SK-N-MC (cell line): ENCODE data around the gene ZNF536.

Experiments used
- DNase-seq: peaks from one replicate; pipeline ENCODE4 v3.0.0-alpha.2; 2011; ENCODE audit warnings: low read depth, low spot score
- H3K27ac ChIP-seq: fragments of 200-600 bp; sonication (generic); 2 replicates; pipeline ENCODE4 v1.5.1; 2016; ENCODE audit warnings: mixed run types
- H3K36me3 ChIP-seq: fragments of 200-600 bp; sonication (generic); 2 replicates; pipeline ENCODE4 v1.6.1; 2017; ENCODE audit warnings: antibody characterized with exemption, low read length, mixed read lengths; ENCODE audit not compliant: insufficient read depth
- H3K4me3 ChIP-seq: fragments of 200-600 bp; sonication (generic); 2 replicates; pipeline ENCODE4 v1.5.1; 2016
- H3K9ac ChIP-seq: fragments of 200-600 bp; sonication (generic); 2 replicates; pipeline ENCODE4 v1.8.0; 2017; ENCODE audit warnings: mixed run types, mixed read lengths; ENCODE audit not compliant: insufficient read length
- H3K9me3 ChIP-seq: fragments of 200-600 bp; sonication (generic); 2 replicates; pipeline ENCODE4 v1.6.1; 2017; ENCODE audit warnings: low read depth, mild to moderate bottlenecking, antibody characterized with exemption, low read length, moderate library complexity, mixed read lengths
- EZH2 ChIP-seq: fragments of 200-600 bp; sonication (generic); IDR thresholded peaks from one replicate; pipeline ENCODE4 v1.6.1; 2017; ENCODE audit warnings: antibody characterized with exemption
- FOXP2 ChIP-seq: optimal IDR thresholded peaks from 2 replicates; pipeline ENCODE3; 2011; ENCODE audit warnings: mild to moderate bottlenecking, moderate library complexity; ENCODE audit not compliant: insufficient read depth; ENCODE audit errors: extremely low read length, control extremely low read depth
- POLR2AphosphoS5 ChIP-seq: IDR thresholded peaks from 2 replicates; pipeline ENCODE4 v1.6.1; 2012; ENCODE audit warnings: mild to moderate bottlenecking, low read depth, low read length, borderline replicate concordance

ZNF536 gene

DNA sequence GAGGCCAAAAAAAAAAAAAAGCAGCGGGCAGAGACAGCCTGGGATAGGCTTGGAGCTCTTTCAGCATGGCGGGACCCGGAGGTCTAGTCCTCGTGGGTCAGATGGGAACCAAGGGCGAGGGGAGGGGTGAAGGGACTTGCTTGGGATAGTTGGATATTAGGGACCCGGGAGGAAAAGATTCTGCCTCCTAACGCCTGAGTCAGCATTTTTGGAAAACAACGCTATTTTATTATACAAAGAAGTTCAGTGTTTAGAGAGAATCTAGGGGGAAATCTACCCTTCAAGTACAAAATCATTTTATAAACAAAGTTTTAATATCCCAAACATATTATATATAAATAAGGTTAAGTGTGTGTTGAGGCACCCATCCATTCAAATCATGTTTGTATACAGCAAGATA is 156.7 kb downstream of the ZNF536 start:
- TF ChIP-seq FOXP2 (no peak), POLR2AphosphoS5 (no peak), EZH2 (no peak)
- no peak overlapping the region for H3K4me3 ChIP-seq
- no peaks in the 10 kb centered on the region for H3K36me3 ChIP-seq
- no peak overlapping the region for H3K9ac ChIP-seq
- H3K27ac ChIP-seq: no peak overlapping the region
- no peaks in the 10 kb centered on the region for H3K9me3 ChIP-seq
- no peak for DNase-seq

DNA sequence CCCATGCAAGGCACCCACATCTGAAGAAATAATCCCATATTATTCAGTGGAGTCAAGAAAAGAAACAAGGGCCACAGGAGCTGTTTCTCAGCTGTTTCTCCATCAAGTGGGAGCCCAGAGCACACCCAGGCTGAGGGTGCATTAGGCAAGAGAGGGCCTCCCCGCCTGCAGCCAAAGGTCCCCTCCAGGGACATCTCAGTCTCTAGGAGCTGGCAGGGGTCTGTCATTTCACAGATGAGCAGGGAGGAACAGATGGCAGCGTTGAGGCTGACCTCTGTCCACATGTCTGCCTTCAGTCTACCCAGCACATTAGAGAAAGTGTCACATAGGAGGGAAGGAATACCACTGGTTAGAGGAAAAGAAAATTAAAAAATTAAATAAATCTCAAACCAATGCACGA is 157.7 kb downstream of the ZNF536 start:
- H3K27ac ChIP-seq: no peak overlapping the region
- no peaks in the 10 kb centered on the region for H3K36me3 ChIP-seq
- no peak overlapping the region for H3K9ac ChIP-seq
- no peak for TF ChIP-seq POLR2AphosphoS5
- no peak for TF ChIP-seq EZH2
- no peak for TF ChIP-seq FOXP2
- DNase-seq: no peak
- no peak overlapping the region for H3K4me3 ChIP-seq
- no peaks in the 10 kb centered on the region for H3K9me3 ChIP-seq

GRCh38 chr19:30530751-30531150 is 158.6 kb downstream of the ZNF536 start:
- no peaks in the 10 kb centered on the region for H3K9me3 ChIP-seq
- H3K4me3 ChIP-seq: no peak overlapping the region
- H3K36me3 ChIP-seq: no peaks in the 10 kb centered on the region
- no peak overlapping the region for H3K27ac ChIP-seq
- no peak overlapping the region for H3K9ac ChIP-seq
- DNase-seq: no peak
- TF ChIP-seq EZH2 (no peak), POLR2AphosphoS5 (no peak), FOXP2 (no peak)

GRCh38 chr19:30535011-30535410 is 162.8 kb downstream of the ZNF536 start:
- Histone ChIP-seq H3K36me3 (no peaks in the 10 kb centered on the region), H3K4me3 (no peak overlapping the region), H3K9me3 (no peaks in the 10 kb centered on the region), H3K9ac (no peak overlapping the region), H3K27ac (no peak overlapping the region)
- no peak for DNase-seq
- TF ChIP-seq FOXP2 (no peak), POLR2AphosphoS5 (no peak), EZH2 (no peak)

DNA sequence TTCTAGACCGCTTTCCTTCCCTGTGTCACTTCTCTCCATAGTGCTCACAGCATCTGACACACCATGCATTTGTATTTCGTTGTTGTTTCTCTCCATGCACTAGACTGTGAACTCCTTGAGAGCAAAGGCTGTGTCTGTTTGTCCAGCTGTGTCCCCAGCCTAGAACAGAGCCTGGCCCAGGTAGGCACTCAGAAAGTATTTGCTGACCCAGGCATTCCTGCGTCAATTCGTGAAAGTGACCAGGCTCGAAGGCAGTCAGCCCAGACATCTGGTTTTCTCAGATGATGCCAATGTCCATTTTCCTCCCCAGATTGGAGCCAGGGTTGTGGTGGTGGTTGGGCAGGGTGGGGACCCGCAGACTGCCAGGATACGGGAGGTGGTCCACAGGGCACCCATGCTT is 164.8 kb downstream of the ZNF536 start:
- TF ChIP-seq FOXP2 (no peak), POLR2AphosphoS5 (no peak), EZH2 (no peak)

GRCh38 chr19:30539315-30539714 is 167.1 kb downstream of the ZNF536 start:
- no peak for DNase-seq
- H3K9ac ChIP-seq: no peak overlapping the region
- TF ChIP-seq POLR2AphosphoS5: no peak
- no peaks in the 10 kb centered on the region for H3K36me3 ChIP-seq
- H3K9me3 ChIP-seq: no peaks in the 10 kb centered on the region
- no peak overlapping the region for H3K4me3 ChIP-seq
- no peak overlapping the region for H3K27ac ChIP-seq

More for the DNA sequence above, 164.8 kb downstream of the ZNF536 start:
- Histone ChIP-seq H3K27ac (no peak overlapping the region), H3K9ac (no peak overlapping the region), H3K4me3 (no peak overlapping the region), H3K36me3 (no peaks in the 10 kb centered on the region), H3K9me3 (no peaks in the 10 kb centered on the region)
- DNase-seq: no peak

- Histone ChIP-seq H3K36me3 (no peaks in the 10 kb centered on the region), H3K9ac (no peak overlapping the region), H3K9me3 (no peaks in the 10 kb centered on the region), H3K27ac (no peak overlapping the region), H3K4me3 (no peak overlapping the region)
- TF ChIP-seq FOXP2 (no peak), EZH2 (no peak), POLR2AphosphoS5 (no peak)
- no peak for DNase-seq
Observed at GRCh38 chr19:30539981-30540380, 167.8 kb downstream of the ZNF536 start.

DNA sequence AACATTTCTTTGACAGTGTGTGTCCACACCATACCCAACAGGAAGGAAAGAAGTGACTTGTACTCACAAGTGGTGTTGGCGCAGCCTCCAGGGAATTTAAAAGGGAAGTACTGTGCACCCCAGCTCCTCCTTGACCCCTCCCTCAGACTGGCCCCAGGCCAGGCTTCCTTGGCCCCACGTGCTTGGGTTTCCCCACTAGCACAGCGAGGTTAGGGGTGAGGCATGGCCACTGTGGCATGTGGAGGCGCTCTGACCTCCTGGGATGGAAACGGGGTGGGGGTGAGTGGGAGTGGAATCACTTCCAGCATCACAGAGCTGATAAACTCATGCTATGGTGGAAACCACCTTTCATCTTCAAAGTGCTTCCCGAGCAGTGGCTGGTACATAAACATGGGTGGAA is 168.6 kb downstream of the ZNF536 start:
- no peak for DNase-seq

DNA sequence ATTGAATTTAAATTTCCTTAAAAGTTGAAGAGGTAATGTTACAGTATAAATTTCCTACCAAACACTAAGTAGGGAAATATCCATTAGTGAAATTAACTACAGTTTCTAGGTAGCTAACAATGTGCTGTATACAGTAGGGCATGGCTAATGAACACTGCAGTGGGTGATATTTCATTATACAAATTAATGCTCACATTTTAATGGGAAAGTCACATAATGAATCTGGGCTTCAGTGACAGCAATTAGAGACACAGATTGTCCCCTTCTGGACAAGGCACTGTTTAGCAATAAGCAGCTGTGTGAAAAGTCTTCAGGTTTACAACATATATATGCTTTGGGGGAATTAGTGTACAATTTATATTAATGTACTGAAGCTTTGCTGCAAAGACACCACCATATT is 169.4 kb downstream of the ZNF536 start:
- DNase-seq: no peak
- Histone ChIP-seq H3K4me3 (no peak overlapping the region), H3K9ac (no peak overlapping the region), H3K36me3 (no peaks in the 10 kb centered on the region), H3K9me3 (no peaks in the 10 kb centered on the region), H3K27ac (no peak overlapping the region)
- TF ChIP-seq FOXP2 (no peak), POLR2AphosphoS5 (no peak), EZH2 (no peak)

More for the DNA sequence above, 168.6 kb downstream of the ZNF536 start:
- H3K27ac ChIP-seq: no peak overlapping the region
- H3K4me3 ChIP-seq: no peak overlapping the region
- no peaks in the 10 kb centered on the region for H3K9me3 ChIP-seq
- no peaks in the 10 kb centered on the region for H3K36me3 ChIP-seq
- TF ChIP-seq EZH2 (no peak), POLR2AphosphoS5 (no peak), FOXP2 (no peak)
- H3K9ac ChIP-seq: no peak overlapping the region

DNA sequence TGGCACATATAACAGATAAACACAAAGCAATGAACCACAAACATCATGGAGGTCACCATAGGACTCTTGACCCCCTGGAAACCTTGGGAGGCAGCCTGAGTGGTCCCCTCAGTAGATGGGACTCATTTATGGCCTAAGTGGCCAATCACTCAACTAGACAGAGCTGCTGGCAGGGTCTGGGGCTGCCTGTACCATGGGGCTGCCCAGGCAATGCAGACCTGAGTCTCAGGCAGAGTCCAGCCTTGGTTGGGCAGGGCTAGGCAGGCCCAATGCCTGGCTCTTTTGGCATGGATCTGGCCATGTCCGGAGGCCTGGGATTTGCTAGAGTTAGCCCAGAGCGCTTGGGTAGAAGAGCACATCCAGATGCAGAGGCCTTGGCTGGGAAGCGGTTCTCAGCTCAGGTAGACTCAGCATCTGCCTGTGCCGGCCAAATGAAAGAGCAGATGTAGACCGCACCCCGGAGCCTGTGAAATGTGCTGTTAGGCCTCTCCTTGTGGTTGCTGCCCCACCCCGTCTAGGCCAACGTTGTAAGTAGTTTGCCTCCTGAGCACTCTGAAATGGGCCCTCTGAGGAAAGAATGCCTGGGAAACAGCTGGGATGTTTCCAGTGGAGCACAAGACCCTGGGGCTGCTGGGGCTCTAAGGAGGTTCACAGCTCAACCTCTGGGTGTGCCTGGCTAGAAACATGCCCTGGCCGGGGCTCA is 171.2 kb downstream of the ZNF536 start:
- TF ChIP-seq FOXP2: no peak
- no peak for TF ChIP-seq POLR2AphosphoS5
- TF ChIP-seq EZH2: no peak
- H3K9me3 ChIP-seq: no peaks in the 10 kb centered on the region
- DNase-seq: no peak
- H3K4me3 ChIP-seq: no peak overlapping the region
- H3K27ac ChIP-seq: no peak overlapping the region
- no peaks in the 10 kb centered on the region for H3K36me3 ChIP-seq
- H3K9ac ChIP-seq: no peak overlapping the region
